ENCODE measurements around the gene TEX29.

TEX29 gene

DNA sequence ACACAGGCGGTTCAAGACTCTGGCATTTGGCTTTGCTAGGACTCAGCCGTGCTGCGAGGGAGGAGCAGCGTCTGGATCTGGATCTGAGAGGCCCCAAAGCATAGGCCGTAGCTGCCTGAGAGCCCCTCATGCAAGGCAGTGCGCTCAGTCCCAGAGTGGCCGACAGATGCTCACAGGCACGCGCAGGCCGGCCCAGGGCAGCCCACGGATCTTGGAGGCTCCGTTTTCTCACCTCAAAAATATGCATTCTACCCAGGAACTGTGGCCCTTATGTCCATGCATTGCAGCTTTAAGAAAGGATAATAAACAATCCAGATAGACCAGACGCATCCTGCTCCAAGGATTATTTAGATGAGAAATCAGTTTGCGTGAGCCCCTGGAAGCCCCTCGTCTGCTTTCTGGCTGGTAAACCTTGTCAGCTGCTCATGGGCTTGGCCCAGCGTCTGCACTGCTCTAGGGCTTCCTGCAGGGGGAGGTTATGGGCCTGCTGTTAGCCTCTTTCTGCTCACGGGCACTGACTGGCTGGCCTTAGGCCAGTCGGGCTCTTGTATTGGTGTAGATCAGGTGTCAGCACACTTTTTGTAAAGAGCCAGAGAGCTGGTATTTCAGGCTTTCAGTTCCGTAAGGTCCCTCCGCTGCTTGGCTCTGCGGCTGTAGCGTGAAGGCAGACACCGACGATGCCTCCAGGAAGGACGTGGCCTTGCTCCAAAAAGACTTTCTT, 24.2 kb downstream of the TEX29 start:
- DNase-seq, result peak; percentile 13

DNA sequence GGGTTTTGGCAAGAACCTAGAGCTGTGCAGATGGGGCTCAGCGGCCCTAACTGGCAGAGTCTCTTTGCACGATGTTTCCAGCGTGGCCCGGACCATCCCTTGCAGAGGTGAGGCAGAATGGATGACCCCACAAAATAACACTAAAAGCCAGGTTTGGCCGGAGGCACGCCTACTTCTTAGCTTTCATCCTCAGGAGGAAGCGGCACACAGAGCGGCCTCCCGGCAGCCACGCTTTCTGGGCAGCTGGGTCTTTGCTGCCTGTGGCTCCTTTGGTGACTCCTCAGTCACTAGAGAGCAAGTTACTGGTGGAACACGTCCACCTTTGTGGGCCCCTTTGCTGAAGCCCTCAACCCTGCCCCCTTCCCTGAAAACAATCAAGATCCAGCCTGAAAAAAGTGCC, 25.2 kb downstream of the TEX29 start:
- DNase-seq, result no peak

DNA sequence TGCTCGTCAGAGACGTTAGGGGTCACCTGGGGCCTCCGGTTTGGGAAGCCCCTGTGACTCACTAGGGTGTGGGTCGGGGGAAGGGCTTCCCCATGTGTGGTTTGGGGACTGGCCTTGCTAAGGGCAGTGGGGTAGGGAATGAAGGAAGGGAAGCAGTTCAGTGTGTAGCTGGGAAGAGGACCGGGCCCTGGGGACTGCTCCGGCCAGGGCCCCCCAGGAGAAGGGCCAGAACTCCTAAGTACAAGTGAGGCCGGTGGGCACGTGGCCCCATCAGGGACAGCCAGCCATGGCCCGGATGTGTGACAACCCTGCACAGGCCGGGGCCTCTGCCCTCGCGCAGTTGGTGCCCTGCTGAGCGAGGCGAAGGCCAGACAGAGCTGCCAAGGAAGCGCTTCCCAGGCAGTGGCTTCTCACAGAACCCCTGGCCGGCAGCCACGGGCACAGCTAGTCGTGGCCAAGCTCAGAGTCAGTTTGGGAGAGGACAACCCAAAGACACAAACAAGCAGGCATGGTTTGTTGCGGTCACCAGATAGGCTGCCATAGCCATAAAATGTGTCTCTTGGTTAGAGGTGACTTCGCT, 25.7 kb downstream of the TEX29 start:
- DNase-seq, result no peak

DNA sequence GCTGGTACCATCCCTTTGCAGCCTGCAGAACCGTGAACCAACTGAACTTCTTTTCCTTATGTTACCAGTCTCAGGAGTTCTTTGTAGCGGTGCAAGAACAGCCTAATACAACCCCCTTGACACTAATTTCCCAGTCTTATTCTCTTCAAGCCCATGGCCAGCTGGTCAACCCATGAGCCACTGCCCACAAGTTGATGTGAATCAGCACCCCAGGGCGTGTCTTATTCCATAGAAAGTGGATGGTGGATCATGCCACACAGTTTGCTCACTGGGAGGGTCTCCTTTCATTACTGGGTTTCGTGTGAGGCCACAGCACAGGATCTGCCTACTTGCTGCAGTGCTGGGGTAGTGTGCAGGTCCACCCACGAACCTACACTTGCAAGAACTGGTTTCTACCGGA, 27.0 kb downstream of the TEX29 start:
- no peak for DNase-seq

DNA sequence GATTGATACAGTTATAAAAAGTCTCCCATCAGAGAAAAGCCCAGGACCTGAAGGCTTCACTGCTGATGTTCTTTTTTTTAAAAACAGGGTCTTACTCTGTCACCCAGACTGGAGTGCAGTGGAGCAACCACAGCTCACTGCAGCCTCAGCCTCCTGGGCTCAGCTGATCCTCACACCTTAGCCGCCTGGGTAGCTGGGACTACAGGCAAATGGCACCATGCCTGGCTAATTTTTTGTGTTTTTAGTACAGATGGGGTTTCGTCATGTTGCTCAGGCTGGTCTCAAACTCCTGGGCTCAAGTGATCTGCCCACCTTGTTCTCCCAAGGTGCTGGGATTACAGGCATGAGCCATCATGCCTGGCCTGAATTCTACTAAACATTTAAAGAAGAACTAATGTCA, 33.1 kb downstream of the TEX29 start:
- DNase-seq, result no peak

DNA sequence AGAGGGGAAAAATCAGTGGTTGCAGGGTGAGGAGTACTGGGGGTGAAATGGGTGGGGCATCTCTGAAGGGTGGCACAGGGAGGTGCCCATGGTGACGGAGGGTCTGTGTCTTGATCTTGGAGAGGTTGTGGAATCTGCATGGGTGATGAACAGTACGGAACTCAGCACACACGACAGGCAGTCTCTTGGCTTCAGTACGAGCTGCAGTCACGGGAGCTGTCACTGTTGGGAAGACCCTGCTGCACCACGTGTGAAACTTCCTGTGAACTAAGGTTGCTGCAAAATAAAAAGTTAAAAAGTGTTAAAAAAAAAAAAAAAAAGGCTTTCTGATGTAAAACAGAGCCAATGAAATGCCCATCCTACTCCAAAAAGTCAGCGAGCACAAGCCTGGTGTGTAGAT, 34.3 kb downstream of the TEX29 start:
- DNase-seq, result no peak

DNA sequence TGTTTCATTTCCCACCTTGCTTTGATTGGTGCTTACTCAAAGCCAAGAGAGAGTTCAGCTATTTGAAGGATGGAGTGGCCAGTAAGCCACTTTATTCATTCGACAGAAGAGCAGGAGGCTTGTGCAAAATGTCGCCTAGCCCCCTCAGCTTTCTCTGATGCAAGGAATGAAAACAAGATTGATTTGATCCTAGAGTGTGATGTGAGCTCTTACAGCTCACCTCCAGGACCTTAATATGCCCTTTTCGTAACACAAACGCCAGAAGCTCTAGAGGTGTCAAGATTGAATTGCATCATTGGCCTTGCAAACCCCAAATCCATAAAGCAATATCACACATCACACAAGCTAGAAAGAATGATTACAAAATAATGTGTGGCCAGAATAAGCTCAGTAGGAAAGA, 36.4 kb downstream of the TEX29 start:
- DNase-seq, result no peak

DNA sequence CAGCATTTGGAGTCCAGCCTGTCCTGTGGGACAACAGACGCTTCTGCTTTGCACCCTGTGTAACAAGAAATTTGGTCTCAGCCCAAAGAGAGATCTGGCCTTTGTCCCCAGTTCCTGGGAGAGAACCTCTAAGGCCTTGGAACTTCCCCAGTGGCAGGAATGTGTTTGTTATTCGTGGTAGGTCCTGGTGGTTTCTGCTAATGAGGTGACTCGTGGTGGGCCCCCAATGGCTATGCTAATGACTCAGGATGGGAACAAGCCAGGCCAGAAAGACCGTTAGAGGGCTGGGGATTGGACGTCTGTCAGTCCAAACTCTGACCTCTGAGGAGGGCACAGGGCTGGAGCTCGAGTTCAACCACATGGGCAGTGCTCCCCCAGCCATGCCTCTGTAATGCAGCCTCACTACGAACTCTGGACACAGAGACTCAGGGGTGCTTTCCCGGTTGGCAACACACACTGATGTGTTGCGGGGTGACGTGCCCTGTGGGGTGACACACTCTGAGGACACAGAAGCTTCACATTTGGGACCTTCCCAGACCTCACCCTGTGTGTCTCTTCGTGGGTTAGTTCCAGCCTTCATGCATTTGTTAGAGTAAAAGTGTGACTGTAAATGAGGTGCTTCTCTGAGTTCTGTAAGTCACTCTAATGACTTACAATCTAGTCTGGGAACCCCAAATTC, 38.9 kb downstream of the TEX29 start:
- DNase-seq, result no peak

DNA sequence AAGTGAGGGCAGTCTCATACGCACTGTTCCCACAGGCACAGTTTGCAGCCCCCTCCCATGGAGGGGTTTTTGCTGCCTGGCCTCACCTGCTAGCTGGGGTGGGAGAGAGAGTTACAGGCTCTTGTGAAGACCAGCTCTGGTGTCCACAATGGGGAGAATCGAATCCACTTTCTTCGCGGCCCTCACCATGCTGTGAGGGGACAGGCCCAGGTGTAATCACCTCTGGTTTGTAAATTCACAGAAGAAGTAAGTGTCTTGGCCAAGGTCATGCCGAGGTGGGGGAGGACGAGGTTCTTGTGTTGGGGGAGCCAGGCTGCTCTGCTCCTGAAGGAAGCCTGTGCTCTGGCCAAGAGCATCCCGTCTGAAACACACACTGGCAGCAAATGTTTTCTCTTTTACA, 39.5 kb downstream of the TEX29 start:
- no peak for DNase-seq

DNA sequence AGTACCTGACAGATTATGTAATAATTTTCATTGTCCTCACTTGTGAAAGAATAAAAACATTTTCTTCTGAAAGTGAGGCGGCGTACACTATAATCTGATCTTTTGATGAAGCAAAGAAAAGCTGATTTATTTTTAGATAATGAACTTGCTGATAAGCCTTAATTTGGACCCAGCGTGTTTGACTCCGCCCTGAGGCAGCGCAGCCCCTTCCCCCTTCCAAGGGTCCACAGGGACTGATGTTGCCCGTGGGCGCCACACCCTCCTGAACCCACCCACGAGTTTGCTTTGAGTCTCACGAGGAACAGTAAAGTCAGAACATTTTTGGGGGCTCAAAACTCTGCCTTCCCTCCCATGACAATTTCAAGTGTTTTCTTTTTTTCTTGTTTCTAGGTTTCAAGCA, 40.0 kb downstream of the TEX29 start:
- DNase-seq, result no peak

DNA sequence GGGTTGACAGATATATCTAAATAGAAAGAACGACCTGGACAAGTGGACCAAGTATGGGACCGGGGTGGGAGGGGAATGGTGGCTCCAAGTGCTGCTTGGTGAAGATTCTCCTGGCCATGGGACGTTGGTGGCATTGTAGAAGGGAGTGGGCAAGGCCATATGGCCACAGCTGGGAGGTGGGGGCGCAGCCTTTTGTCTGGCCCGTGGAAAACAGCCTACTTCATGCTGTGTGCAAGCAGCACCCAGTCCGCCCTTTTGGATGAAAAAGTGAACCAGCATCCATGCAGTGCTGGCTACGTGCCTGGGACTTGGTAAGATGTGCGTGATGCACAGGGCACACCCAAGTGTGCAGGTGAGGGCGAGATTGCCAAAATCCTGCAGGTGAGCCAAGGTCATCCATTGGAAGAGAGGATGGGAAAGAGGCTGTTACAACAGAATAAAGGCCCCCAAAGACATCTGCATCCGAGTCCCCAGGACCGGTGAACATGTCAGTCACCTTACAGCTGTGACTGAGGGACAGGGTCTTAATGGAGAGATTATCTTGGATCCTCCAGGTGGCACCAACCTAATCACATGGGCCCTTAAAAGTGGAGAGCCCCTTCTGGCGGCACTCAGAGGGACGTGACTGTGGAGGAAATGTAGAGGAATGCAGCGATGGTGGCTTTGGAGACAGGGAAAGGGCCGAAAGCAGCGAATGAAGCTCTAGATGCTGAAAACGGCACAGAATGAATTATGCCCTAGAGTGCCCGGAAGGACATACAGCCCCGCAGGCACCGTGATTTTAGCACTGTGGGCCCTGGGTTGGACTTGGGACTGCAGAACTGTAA, 40.8 kb downstream of the TEX29 start:
- DNase-seq, result peak; percentile 7

DNA sequence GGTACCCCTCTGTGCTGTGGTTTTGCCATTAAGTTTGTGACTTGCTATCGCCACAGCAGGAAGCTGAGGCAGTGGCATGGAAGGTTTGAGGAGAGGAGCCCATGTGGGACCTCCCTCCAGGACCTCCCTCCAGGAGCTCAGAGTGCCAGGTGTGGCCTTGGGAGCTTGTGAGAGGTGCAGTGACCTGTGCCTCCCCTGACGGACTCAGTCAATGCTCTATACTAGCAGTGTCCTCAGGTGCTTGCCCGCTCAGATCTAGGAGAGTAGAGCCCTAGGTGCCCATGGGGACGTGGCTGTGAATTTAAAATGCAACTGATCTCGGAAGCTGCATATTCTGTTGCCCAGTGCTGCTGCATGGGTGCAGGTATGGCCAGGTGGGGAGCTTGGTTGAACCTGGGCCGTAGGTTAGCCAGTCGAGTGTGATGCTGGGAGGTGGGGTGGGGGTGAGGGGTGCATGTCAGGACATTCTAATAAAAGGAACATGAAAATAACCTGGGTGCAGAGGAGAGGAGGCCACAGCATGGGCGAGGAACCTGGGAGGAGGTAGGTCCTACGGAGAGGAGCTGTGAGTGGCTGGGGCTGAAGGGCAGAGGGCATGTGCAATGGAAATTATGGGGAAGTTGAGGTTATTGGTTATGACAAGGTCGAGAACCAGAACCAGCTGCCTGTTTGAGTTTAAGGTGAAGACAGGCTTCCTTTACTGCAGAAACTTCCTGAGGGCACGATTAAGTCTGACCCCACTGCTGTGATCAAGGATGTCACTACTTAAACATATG, 41.6 kb downstream of the TEX29 start:
- no peak for DNase-seq

DNA sequence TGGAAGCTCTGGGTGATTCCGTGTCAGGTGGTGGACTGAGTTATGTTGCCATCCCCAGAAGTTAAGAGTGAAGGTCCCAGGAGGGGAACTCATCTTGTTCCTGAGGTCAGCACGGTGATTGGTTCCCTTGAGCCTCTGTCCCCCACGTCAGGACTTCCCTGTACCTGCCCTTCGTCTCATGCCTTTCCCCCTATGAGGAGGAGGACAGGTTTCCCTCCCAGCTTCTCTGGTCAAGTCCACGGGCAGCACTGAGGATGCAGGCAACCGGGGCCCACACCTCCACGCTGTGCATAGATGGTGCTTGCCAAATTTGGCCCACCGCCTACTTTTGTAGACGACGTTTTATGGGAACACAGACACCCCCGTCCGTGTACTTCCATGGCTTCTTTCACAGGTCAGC, 42.7 kb downstream of the TEX29 start:
- DNase-seq, result no peak

DNA sequence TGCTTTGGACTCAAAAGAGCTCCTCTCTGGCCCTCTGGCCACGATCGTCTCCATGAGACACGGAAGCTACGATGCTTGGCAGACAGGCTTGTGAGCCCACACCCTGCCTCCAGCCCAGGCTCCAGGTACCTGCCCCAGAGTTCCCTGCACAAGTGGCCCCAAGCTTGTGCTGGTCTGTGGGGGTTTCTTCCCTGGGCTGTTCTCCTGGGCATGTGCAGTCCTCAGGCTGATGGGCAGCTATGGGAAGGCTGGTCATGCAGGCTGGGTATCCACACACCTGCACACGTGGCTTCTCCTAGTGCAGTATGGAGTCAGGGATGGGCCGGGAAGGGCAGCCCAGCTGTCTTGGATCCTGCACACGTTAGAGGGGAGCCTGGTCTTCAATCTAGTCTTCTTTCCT, 43.1 kb downstream of the TEX29 start:
- no peak for DNase-seq

DNA sequence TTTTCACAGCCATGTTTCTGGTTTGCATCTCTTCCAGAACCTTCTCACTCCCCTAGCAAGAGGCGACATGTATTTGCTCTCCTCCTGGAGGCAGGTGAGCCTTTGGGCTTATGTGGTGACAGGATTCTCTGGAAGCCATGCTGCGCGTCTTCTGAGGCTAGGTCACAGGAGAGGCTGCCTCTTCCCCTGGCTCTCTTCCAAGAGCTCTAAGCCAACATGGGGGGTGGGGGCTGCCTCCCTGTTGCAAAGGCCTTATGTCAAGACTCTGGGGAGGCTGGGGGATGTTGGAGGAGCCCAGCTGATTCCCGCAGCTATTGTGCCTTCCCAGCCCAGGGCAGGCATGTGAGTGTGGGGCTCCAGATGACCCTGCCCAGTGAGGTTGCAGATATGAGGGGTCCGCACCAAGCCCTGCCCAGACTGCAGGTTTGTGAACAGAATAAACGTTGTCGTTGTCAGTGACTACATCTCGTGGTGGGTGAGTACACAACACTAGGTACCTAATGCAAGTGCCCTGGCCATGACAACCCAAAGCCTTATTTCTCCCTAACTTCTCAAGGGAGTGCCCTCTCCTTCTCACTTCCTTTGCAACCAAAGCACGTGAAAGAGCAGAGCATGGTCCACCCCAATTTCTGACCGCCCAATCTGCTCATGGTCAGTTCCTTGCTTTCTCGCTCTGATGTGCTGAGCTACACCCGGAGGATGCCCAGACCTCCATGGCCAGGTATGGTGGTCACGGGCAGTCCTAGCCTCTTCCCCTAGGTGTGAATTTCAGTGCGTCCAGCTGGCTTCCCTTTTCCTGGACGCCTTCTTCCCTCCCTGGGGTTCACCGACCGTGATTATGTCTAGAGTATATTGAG, 44.9 kb downstream of the TEX29 start:
- DNase-seq, result no peak

DNA sequence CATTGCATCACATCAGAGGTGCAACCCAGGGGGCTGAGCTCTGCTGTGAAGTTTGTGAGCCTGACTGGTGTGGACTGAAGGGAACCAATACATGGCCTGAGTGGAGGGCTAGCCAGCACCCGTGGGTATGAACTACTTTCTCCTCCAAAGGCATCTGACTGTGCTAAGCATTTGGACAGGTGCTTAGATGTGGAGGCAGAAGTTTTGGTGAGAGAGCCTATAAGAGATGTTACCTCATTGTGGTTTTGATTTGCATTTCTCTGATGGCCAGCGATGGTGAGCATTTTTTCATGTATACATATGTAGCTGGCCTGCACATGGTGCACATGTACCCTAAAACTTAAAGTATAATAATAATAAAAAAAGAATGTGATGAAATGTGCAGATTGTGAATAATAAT, 46.9 kb downstream of the TEX29 start:
- DNase-seq, result no peak

DNA sequence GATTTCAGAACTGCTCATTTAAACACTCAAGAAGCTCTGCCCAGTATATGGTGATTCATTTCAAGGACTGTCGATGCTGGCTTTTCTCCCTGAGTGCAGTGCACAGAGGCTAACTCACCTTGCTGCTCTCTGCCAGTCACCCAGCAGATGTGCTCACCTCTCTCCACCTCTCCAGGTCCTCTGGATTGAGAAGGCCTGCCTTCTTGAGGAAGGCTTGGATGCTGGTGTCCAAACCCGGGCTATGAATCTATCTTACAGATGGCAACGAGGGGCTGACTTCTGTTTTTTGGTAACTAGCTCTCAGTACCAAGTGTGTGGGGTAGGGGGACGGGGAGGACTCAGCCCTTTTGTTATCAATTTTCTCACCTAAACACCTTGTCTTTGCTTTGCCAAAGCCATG, 47.6 kb downstream of the TEX29 start:
- no peak for DNase-seq

DNA sequence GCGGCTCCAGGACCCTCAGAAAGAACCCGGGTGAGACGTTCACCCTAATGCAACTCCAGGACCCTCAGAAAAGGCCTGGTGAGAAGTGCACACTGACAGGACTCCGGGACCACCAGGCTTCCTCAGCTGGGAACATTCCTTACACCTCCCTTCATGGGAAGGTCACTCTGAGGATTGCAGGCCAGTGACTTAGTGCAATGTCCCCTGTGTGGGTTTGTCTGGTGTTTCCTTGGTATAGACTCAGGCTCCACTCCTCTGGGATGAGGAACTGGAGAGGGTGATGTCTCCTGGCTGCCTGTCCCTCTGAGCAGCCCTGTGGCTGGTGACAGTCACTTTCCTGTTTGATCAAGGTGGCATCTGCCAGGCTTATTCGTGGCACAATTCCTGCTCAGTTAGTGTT, 49.7 kb downstream of the TEX29 start:
- no peak for DNase-seq

DNA sequence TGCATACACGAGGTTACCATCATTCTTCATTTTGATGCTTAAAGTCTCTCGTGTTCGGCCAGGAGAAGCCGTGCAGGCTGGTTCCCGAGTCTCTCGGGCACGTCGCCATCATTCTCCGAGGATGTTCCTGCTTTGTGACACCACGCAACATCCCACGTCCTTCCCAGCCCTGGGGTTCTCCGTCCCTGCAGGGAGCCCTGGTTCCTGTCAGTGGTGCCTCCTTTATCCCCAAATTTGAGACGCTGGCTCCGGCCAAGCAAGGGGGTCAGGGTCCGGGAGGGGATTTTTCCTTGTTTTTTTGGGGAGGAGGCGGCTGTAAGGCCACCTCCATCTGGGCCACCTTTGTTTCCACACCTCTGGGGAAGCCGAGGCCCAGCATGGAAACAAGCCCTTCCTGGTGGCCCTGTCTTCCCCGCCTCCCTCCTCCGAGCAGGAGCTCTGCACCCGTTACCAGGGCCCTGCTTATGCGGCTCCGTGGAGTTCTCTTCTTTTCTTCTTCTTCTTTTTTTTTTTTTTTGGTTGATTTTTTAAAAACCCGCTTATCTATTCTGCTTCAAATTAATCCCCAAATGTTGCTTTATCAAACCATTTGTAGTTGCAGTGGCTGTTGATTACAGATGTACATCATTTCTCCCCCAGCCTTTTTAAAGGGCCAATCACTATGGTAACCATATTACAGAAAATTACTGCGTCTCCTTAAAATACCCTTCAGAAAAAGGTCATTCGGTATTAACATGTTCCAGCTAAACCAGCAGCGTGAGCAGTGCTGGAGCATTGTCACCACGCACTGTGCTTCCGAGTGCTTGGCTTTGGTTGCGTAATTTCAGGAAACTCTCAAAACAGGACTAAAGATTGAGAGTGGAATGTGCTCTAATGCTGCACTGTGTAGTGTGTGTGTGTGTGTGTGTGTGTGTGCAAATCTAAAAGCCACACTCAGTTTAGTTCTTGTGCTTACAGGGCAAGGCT, 50.4 kb downstream of the TEX29 start:
- DNase-seq, result no peak

DNA sequence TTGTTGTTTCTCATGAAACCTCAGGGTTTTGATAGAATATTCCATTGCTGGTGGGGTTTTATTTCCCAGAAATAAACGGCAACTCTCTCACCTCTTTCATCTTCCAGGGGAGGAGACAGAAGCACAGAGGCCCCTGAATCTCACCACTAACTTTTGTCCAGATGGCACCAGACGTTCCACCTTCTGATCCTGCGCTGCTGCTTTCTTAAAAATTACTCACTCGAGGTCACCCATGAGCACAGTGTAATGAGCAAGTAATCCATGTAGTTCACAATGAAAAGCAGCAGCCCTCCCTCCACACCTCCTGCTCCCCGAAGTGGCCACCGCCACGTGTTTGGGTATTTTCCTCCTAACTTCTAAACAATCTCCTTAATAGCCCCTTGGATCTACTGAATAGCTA, 51.3 kb downstream of the TEX29 start:
- no peak for DNase-seq

Data from NCI-H524 treated with DMSO at 0.1 percent for 48 hours (cell line).